Activated CD8-positive, alpha-beta memory T cell treated with anti-CD3 and anti-CD28 coated beads for 1 hour (primary cell): ENCODE results near the gene MORN1.

Source experiments
- DNase-seq, 2 donors: peaks; one replicate each; pipeline ENCODE4 v3.0.0-alpha.2; 2020; ENCODE audit warnings: low read depth in 1 of 2; ENCODE audit errors: extremely low read depth in 1 of 2

MORN1 gene

DNA sequence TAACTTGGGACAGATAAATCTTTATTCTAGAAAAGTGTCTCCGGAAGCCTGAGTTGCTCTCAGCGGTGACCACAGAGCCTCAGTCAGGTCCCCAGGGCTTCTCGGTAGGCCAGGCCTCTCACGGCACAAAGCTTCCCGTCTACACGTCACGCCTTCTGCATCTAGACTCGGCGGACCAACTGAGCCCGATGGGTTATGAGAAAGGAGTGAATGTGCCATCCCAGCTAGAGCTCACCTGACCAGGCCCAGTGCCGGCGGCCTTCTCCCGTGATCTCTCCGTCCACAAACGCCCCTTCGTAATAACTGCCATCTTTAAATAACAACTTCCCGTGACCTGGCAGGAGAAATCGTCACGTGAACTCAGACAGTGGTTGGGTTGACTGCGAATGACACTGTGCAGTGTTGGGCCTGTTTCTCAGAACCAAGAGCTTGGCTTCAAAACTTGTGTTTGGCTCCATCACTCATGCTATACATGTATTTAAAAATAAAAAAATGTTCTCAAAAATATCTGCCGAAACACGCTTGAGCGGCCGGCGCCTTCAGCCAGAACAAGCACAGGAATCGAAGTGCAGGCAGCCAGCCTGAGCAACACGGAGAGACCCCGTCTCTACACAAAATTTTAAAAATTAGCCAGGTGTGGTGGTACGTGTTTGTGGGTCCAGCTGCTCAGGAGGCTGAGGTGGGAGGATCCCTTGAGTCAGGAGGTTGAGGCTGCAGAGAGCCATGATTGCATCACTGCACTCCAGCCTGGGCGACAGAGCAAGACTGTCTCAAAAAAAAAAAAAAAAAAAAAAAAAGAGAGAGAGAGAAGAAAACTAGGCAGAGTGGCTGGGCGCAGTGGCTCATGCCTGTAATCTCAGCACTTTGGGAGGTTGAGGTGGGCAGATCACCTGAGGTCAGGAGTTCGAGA is 3.1 kb downstream of the MORN1 start:
- no peak for DNase-seq

DNA sequence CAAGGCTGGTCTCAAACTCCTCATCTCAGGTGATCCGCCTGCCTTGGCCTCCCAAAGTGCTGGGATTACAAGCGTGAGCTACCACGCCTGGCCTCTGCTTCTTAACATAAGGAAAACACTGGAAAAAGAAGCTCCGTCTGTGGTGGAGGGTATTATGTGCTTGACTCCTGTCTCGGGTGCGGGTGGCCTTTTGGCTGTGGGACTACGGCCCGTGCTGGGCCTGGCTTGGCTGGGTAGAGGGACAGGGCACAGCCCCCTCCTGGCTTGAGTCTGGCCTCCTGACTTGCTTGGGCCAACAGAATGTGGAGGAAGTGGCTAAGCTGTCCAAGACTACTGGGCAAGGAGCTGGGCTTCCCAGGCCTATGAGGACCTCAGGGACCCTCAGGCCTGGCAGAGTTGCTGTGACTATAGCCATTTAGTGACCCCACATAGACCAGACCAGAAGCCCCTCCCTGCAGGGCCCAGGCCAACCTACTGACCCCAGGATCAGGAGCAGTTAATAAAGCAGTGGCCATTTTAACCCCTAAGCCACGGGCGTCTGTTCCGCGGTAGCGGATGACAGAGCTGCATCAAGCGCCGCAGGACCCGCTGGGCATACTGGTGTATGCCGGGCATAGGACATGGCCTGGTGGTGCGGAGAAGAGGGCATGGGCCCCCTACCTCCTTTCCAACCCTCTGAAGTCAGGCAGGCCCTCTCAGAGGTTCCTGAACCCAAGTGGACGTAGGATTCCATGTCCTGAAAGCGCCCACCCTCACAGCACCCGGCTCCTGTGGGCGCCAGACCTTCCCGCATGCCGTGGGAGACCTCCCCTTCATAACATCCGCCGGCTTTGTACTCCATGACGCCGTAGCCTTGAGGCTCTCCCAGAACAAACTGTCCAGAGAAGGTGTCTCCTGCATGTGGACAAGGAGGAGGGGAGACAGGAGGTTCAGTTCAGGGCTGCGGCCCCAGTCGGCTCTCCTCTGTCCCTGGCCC is 4.4 kb downstream of the MORN1 start:
- DNase-seq, result no peak

DNA sequence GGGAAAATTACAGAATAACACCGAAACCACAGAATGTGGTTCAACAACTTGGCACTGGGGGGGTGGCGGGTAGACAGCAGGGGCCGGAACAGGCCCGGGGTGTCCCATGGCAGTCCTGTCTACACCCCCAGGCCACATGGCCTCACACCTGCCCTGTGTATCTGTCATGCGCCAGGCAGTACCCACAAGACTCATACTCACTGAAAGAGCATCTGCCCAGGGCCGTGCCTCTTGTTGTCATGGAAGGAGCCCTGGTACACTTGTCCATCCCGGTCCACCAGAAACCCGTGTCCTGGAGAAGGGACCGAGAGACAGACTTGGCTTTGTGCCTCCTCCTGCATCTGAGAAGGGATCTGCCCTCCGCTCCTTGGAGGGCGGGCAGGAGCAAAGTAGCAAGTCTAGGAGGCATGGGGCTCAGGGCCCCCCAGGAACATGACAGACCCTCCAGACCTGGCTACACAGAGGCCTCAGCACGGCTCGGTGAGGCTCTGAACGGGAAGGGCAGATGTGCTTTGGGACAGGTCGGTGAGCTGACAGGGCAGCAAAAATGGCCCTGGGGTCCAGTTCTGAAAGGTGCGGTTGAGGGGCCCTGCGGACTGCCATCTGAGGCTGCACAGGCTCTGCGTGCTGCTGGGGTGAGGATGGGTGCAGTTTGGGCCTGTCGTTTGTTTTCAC is 5.6 kb downstream of the MORN1 start:
- DNase-seq, result no peak

DNA sequence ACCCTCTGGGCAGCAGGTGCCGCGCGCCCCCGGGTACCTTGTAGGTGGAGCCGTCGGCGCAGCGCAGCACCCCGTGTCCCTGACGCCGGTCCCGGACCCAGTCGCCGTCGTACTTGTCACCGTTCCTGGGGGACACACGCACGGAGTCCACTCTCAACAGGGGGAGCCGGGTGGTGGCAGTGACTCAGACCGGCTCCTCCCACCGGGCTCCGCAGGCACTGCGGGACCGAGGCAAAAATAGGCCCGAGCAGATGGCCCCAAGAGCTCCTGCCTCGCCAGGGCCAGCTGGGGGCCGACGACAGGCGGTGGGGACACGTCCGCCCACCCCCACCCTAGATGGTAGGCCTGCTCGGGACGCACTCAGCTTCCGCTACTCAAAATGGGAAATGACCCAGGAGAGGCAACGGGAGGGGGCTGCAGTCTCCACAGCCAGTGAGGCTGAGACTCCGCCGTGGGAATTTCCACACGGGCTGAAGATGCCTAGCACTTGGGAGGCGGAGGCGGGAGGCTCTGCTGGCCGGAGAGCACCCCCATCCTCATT is 6.3 kb downstream of the MORN1 start:
- DNase-seq, result no peak

DNA sequence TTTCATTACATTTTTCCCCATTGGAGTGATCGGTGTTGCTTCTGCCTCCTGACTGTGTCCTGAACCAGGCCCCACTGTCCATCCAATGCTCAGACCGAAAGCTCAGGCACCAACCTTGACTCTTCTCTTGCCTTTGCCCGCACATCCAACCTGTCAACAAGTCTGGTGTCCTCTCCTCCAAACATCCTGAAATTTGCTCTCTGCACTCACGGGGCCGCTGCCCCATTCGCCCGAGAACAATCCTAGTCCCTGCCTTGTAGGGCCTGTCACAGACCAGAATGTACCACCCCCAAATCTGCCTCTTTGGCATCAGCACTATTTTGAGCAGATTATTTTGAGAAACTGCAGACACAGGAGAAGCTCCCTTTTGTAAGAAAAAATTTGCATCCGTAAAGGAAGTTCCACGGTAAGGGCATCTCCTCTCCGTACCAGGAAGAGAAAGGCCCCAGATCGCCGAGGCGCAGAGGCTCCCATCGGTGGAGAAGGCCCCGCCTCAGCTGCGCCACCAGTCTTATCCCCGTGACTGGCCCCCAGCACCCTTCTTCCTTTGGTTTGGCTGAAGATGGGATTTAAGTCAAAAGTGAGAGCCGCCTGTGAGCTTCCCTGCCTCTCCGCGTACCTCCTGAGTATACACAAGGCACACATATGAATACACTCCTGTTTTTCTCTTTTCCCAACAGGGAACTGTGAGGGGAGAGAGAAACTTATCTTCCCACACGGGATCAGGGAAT is 7.1 kb downstream of the MORN1 start:
- DNase-seq, result no peak

DNA sequence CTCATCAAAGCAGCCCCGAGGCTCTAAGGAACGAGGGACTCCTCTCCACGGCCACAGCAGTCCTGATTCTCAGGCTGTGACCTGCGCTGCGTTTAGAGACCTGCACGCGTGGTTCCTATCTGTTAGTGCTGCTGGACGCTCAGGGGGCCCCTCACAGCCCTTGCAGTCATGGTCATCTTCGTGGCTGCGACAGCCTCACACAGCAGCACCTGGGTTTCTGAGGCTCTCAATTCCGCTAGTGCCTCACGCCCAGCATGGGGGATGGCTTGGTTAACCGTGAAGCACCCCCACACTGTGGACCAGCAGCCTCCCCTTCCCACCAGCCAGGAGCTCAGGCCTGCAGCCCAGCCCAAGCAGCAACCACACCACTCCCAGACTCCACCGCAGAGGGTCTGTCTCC is 7.8 kb downstream of the MORN1 start:
- DNase-seq, result no peak

DNA sequence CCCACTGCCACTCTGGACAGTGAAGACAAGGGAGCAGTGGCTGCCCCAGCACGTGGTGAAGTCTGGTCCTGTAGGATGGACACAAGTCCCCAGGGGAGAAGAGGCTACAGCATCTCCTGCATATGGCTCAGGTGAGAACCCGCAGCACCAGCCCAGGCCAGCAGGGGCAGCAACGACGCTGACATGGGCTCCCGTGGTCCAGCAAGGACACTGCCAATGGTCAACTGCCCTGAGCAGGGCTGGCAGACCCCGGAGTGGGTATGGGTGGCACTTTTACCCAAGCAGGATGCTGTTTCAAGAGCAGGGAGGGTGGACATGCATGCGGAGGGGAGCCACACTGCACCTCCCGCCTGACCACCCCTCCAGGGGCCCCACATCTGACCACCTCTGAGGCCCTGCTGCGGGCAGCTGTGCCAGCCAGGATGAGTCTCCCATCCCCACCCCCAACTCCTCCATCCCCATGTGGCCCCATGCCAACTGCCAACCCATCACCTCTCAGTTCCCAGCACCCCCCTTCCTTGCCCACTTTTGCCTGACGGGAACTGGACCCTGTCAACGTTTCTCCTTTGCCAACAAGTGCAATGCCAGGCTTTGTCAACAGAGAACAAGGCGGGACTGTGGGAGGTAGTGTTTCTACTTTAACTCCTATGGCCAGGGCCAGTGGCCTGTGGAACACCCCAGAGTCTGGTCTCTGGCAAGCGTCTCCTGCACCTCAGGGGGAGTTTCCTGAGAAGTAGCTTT is 8.6 kb downstream of the MORN1 start:
- no peak for DNase-seq

DNA sequence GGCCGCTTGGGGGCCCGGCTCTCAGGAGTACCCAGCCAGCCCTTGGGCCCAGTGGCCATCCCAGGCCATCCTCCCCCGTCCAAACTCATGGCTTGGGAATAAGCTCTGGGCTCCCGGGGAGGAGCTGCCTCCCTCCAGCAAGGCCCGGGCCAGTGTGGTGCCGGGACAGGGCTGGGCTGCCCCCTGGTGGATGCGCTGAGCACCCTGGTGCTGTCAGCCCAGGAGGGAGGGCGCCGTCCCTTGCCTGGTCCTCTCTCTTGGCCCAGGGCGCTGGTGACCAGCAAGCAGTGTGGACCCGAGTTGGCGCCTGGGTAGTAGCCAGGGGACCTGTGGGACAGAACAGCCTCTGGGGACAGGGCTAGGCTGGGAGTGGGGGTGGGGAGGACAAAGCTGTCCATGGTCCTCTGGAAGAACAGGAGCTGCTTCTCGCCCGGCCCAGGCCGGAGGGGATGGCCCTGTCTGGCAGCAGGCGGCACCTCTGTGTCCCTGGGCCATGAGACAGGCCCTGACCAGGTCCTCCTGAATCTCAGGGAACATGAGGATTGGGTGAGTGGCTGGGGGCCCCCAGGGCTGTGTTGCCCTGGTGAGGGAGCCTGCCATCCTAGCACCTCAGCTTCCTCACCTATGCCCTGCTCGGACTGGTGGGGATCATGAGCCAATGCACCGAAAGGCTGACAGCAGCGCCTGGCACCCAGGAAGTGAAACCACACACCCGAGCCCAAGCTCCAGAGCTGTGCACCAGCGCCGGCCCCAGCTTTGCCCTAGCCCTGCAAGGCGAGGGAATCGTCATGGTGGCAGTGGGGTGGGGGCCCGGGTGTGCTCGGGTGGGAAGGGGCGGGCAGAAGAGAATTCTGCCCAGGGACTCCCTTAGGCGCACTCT is 9.4 kb downstream of the MORN1 start:
- peak; percentile 45 to 63 for DNase-seq

DNA sequence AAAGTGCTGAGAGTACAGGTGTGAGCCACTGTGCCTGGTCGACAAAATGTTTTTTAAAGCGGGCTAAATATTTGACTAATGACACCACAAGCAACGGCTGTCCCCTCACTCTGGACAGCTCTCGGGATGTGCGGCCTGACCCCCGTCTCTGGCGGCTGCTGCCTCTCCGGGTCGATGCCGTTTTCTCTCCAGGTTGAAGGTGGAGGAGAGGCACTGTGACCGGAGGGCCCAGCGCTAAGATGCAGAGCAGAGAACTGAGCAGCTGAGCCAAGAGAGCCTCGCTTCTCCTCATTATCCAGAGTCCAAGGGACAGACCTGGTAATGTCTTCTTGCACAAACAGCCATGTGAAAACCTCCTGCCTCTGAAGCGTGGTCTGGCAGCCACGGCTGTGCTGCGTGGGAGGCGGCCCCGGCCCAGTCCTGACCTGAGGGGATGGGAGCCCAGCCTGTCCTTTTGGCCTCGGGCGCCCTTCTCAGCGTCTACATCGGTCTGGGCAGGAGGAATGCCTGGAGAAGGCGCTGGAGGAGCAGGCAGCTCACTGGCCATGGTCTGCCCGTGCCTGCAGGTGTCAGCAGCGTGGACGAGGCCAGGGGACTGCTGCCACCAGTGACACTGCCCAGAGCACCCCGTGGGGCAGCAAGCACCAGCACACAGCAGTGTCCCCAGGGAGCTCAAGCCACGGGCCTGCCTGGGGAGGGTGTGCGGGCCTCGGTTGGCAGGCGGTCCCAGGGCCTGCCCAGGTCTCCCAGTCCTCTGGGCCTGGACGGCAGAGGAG is 10.3 kb downstream of the MORN1 start:
- no peak for DNase-seq

DNA sequence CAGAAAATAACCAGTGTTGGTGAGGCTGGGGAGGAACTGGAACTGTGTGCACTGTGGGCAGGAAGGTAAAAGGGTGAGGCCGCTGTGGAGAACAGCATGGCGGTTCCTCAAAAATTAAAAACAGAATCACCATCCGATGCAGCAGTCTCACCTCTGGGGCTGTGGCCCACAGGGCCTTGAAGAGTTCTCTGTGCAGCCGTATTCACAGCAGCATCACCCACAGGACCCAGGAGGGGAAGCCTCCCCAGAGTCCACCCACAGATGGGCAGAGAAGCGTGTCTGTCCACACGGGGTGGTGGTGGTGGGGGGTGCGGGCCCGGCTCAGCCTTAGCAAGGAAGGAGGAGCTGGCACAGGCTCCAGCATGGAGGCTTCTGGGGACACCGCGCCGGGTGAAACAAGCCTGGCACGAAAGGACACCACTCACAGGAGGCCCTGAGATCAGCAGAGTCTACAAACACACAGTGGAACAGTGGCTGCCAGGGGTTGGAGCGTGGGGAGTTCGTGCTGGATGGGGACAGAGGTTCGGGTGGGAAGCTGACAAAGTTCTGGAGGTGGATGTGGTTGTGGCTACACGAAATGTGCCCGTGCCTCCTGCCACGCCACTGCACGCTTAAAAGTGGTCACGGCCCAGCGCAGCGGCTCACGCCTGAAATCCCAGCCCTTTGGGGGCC is 11.5 kb downstream of the MORN1 start:
- DNase-seq, result no peak

DNA sequence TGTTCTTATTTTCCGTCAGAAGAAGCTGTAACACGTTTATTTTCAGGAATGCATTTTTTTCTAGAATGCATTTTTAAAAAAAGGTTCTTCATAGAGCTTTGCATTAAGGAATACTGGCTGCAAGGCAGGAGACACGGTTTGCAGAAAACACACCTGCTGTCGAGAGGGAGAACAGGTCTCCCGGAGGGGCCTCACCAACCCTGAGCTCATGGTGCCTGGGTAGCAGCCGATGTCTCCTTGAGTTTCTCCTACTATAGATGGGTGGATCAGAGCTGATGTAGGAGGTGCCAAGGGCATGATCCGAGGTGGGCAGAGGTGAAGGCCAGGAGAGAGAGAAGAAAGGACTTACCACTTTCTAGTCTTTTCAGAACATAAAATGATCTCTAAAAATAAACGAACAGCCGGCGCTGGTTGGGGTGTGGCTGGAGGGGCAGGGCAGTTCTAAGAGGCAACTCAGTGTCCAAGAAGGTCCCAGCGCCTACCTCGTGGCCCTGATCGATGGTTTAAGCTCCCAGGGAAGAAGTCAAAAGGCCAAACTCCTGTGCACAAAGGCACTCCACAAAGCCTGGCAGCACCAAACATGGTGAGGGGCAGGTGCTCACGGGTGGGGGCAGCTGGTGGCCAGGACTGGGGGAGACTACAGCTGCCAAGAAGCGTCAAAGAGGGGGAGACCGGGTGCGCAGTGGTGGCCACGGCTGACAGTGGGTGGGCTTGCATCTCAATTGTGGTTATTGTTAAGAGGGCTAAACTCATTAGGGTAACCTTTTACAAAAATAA is 12.2 kb downstream of the MORN1 start:
- DNase-seq, result no peak

DNA sequence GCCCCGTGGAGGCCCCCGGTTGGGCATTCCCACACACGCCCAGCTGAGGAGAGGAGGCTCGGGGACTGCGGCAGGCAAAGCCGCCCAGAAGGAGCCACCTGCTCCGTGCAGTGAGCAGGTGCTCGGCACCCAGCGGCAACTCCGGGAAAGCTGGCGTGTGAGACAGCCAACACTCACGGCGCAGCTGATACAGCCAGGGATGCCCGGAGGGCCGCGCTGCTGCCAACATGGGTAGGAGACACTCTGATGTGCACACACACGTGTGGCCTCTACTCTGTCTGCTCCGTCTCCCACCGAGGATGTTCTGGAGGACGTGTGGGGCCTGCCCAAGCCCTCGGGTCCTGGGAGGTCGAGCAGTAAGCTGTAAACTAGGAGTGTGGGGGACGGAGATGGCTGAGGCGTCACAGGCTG is 12.9 kb downstream of the MORN1 start:
- DNase-seq, result no peak

DNA sequence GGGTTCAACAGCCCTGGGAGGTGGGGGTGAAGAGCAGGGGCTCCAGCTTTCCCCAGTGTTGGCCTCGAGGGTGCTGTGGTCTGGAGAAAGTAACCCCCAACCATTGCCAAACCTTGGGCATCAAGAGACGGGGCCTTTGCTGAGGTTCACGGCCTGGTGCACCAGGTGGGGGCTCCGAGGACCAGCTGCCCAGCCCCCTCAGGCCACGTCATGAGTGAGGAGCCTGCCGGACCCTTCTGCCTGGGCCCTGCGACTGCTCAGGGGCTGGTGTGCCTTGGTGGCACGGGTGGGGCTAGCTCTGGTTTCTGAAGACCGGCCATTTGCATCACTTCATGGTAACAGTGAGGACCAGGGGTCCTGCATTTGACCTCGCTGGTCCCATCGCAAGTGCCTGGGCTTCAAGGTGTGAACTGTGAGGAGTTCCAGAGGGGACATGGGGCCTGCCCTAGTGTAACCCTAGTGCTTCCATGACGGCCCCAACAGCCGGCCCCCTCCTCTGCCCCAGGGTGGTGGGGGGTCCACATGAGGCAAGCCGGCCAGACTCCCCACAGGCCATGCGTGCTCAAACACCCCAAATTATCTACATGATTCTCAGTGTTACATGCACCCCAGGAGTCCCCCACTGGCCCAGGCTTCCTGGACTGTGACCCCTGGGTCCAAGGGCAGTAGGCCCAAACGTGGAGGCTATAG is 13.5 kb downstream of the MORN1 start:
- DNase-seq, result no peak

DNA sequence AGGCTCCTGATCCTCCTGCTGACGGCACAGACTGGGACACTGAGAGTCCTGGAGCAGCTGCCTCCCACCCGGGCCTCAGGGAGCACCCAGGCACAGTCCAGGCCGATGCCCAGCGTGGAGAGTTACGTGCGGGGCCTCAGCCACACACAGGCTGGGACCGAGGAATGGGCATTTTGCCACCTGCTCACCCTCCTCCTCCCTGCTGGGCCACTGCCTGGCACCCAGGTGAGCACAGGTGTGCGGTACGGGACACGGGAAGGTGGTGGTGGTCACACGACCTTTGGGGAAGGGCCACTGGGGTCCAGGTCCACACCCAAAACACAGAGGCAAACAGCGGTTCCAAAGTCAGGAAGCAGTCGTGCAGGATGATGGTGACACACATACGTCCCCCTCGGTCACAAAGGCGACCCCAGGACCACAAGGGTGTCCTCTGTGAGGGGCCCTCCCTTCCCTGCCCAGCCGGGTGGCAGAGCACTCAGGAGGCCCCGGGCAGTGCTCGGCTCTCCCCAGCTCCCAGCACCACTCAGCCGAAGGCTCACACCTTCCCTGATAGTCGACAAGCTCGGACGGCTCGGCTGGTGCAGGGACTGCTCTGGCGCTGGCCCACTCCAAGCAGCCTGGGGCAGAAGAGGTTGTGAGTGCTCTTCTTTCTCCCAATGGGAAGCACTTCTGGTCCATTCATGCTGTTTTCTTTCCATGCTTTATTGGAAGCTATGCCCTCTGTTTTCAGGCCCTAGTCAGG is 14.3 kb downstream of the MORN1 start:
- DNase-seq, result no peak

DNA sequence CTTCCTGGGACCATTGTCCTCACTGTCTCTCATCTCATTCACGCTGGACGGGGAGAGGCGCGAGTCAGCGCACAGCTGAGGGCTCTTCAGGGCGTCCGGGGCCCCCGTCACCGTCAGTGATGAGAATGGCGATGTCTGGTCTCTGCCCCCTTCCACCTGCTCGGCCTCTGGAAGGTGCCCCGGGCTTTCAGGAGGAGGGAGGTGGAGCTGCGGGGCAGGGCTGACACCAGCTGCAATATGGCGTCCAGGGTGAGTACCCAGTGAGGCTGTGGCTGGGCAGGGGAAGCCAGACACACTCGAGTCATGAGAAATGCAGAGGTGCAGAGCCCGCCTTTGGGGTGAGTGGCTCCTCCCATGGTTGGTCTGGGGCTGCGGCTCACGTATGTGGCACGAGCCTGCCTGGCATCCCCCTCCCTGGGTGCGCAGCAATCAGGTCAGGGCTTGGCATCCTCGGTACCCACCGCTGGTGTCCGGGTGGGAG is 15.1 kb downstream of the MORN1 start:
- DNase-seq, result no peak
